Small intestine (tissue), 7 donors: ENCODE results near the gene INF2. TPM values are rescaled to one million over a fixed set of nuclear protein-coding genes. Genes with fewer than 3 reads are reported as not detected.
A peak's percentile ranks its signal among the peaks of the same experiment; 100 is the strongest.

ENCODE experiments used
- DNase-seq, 2 donors: peaks; one replicate each; pipeline versions ENCODE4 v3.0.0 to v3.0.0-alpha.2; 2013
- FAIRE-seq: peaks from 2 replicates; lab custom pipeline; 2012; peaks lifted over from hg19 to GRCh38; lab: Jason Lieb, UNC
- H3K27ac ChIP-seq, 3 donors: one replicate each; pipeline ENCODE4 v1.5.1; 2013; ENCODE audit warnings: low read length in 2 of 3, mild to moderate bottlenecking in 2 of 3, control low read depth in 1 of 3, inconsistent platforms in 1 of 3, low read depth in 1 of 3, moderate library complexity in 1 of 3
- H3K27me3 ChIP-seq, 3 donors: one replicate each; pipeline ENCODE4 v1.6.1; 2013; ENCODE audit warnings: low read length in 3 of 3, inconsistent platforms in 1 of 3; ENCODE audit not compliant: control insufficient read depth in 3 of 3, insufficient read depth in 3 of 3
- H3K36me3 ChIP-seq, 3 donors: one replicate each; pipeline ENCODE4 v1.6.1; 2013; ENCODE audit warnings: low read length in 3 of 3, inconsistent platforms in 1 of 3, low read depth in 1 of 3, mild to moderate bottlenecking in 1 of 3, moderate library complexity in 1 of 3; ENCODE audit not compliant: control insufficient read depth in 3 of 3, insufficient read depth in 2 of 3
- H3K4me1 ChIP-seq, 3 donors: one replicate each; pipeline ENCODE4 v1.6.1; 2013; ENCODE audit warnings: low read length in 2 of 3, inconsistent platforms in 1 of 3, low read depth in 1 of 3, mild to moderate bottlenecking in 1 of 3, moderate library complexity in 1 of 3; ENCODE audit not compliant: control insufficient read depth in 3 of 3, insufficient read depth in 2 of 3
- H3K4me3 ChIP-seq, 3 donors: one replicate each; pipeline ENCODE4 v1.5.1; 2013; ENCODE audit warnings: low read length in 3 of 3, control low read depth in 1 of 3, inconsistent platforms in 1 of 3, low read depth in 1 of 3, mild to moderate bottlenecking in 1 of 3, moderate library complexity in 1 of 3
- H3K9me3 ChIP-seq, 2 donors: one replicate each; pipeline ENCODE4 v1.6.1; 2013; ENCODE audit warnings: low read depth in 1 of 2, low read length in 1 of 2; ENCODE audit not compliant: control insufficient read depth in 2 of 2, insufficient read depth in 1 of 2
- WGBS, 3 donors: extraction: QIAGEN DNeasy Blood & Tissue Kit; methylation state at CpG; one replicate each; pipeline ENCODE4 v1.1.7; 2013; 5-methylcytosine and 5-hydroxymethylcytosine counted together
- polyA plus RNA-seq, 4 donors: library from polyadenylated mRNA; stranded (reverse) in 3 of 4; unstranded in 1 of 4; fragments of 200-250 nt in 3 of 4; fragments of 120-200 nt in 1 of 4; gene quantifications; one replicate each; pipeline versions ENCODE4 v1.2.1 to v1.2.3, GENCODE V29; 2013
- donor health status: healthy with polysubstance abuse.
- donor health status: control.
- donor health status: control.
- donor health status: Bipolar disorder and iron deficiency.
- donor health status: healthy.

INF2 gene
- polyA plus RNA-seq, 4 donors, result 62.6 to 364 (median 197) TPM

- peak overlapping the region; percentile 88 to 95 (median 94) for H3K27ac ChIP-seq
- H3K27me3 ChIP-seq, result no peaks in the 10 kb centered on the region
- H3K4me3 ChIP-seq, result peak overlapping the region in 1 of 3 donors; percentile 1
- 28 to 49% (median 45%) methylated on average over 26 of the region's 26 CpGs for WGBS, 3 donors
- FAIRE-seq, result no peak
- DNase-seq, result peak; percentile 71 to 87
- no peaks in the 10 kb centered on the region for H3K9me3 ChIP-seq
- no peaks in the 10 kb centered on the region for H3K36me3 ChIP-seq
- H3K4me1 ChIP-seq, result peaks cover 11 to 70% (median 31%) of the 10 kb centered on the region in 3 donors
Observed at GRCh38 chr14:104680806-104681688, 8.4 kb upstream of the INF2 start.

GRCh38 chr14:104681689-104682074 is 7.7 kb upstream of the INF2 start:
- Histone ChIP-seq H3K4me3 (peak overlapping the region in 1 of 3 donors; percentile 35), H3K27me3 (no peaks in the 10 kb centered on the region), H3K27ac (peak overlapping the region; percentile 88 to 95 (median 94)), H3K9me3 (no peaks in the 10 kb centered on the region), H3K36me3 (no peaks in the 10 kb centered on the region), H3K4me1 (peaks cover 14 to 66% (median 31%) of the 10 kb centered on the region in 3 donors)
- 22 to 34% (median 25%) methylated on average over 11 of the region's 11 CpGs for WGBS, 3 donors
- FAIRE-seq (no peak), DNase-seq (peak; percentile 71 to 85)

GRCh38 chr14:104682107-104682593 is 7.3 kb upstream of the INF2 start:
- H3K27ac ChIP-seq, result peak overlapping the region; percentile 88 to 95 (median 94)
- 26 to 58% (median 45%) methylated on average over 12 of the region's 12 CpGs for WGBS, 3 donors
- no peaks in the 10 kb centered on the region for H3K27me3 ChIP-seq
- peaks cover 14 to 66% (median 31%) of the 10 kb centered on the region in 3 donors for H3K4me1 ChIP-seq
- no peaks in the 10 kb centered on the region for H3K36me3 ChIP-seq
- H3K4me3 ChIP-seq, result peak overlapping the region in 1 of 3 donors; percentile 35
- DNase-seq, result no peak
- no peak for FAIRE-seq
- no peaks in the 10 kb centered on the region for H3K9me3 ChIP-seq

GRCh38 chr14:104683653-104684448 is 5.6 kb upstream of the INF2 start:
- 86 to 89% (median 88%) methylated on average over 22 of the region's 22 CpGs for WGBS, 3 donors
- no peak overlapping the region for H3K4me3 ChIP-seq
- no peak overlapping the region for H3K27ac ChIP-seq
- no peak for FAIRE-seq
- no peaks in the 10 kb centered on the region for H3K27me3 ChIP-seq
- H3K9me3 ChIP-seq, result no peaks in the 10 kb centered on the region
- DNase-seq, result no peak
- no peaks in the 10 kb centered on the region for H3K36me3 ChIP-seq
- peaks cover 11 to 71% (median 27%) of the 10 kb centered on the region in 3 donors for H3K4me1 ChIP-seq

GRCh38 chr14:104684449-104684821 is 5.0 kb upstream of the INF2 start:
- Histone ChIP-seq H3K27ac (peak overlapping the region in 1 of 3 donors; percentile 46), H3K4me1 (peaks cover 11 to 68% (median 25%) of the 10 kb centered on the region in 3 donors)
- no peak for FAIRE-seq

GRCh38 chr14:104685216-104685997 is 4.0 kb upstream of the INF2 start:
- no peaks in the 10 kb centered on the region for H3K9me3 ChIP-seq
- WGBS, 3 donors, result 65 to 67% (median 66%) methylated on average over 4 of the region's 4 CpGs
- peak; percentile 53 to 82 for DNase-seq
- H3K27me3 ChIP-seq, result no peaks in the 10 kb centered on the region
- FAIRE-seq, result no peak
- peak overlapping the region in 2 of 3 donors; percentile 46 to 49 for H3K27ac ChIP-seq
- peaks cover 8 to 61% (median 22%) of the 10 kb centered on the region in 3 donors for H3K4me1 ChIP-seq
- H3K4me3 ChIP-seq, result no peak overlapping the region
- no peaks in the 10 kb centered on the region for H3K36me3 ChIP-seq

More at GRCh38 chr14:104684449-104684821, 5.0 kb upstream of the INF2 start:
- H3K36me3 ChIP-seq, result no peaks in the 10 kb centered on the region
- no peaks in the 10 kb centered on the region for H3K9me3 ChIP-seq
- DNase-seq, result no peak
- WGBS, 3 donors, result 93 to 96% (median 94%) methylated on average over 10 of the region's 10 CpGs
- no peak overlapping the region for H3K4me3 ChIP-seq
- H3K27me3 ChIP-seq, result no peaks in the 10 kb centered on the region

- 96 to 100% (median 97%) methylated on average over 2 of the region's 2 CpGs for WGBS, 3 donors
- Histone ChIP-seq H3K36me3 (peaks cover 0 to 6% (median 0%) of the 10 kb centered on the region in 3 donors), H3K4me1 (peaks cover 6 to 61% (median 15%) of the 10 kb centered on the region in 3 donors)
Observed at GRCh38 chr14:104685998-104686610, 3.3 kb upstream of the INF2 start.

More at GRCh38 chr14:104685998-104686610, 3.3 kb upstream of the INF2 start:
- no peaks in the 10 kb centered on the region for H3K27me3 ChIP-seq
- no peak overlapping the region for H3K27ac ChIP-seq
- no peak overlapping the region for H3K4me3 ChIP-seq
- H3K9me3 ChIP-seq, result no peaks in the 10 kb centered on the region
- DNase-seq (no peak), FAIRE-seq (no peak)
